B cell (primary cell): Measurements from ENCODE around the gene CAPZA1. TPM values are rescaled to one million over a fixed set of nuclear protein-coding genes. Genes with fewer than 3 reads are reported as not detected.

Source experiments
- ATAC-seq: fragments of 200-7000 bp; cut with Tn5 transposase; one replicate; pipeline ENCODE4 v1.10.0; 2021; ENCODE audit warnings: low read depth, mild to moderate bottlenecking, moderate number of reproducible peaks, moderate library complexity
- CTCF ChIA-PET: fragments of 350-600 bp; sonication (Branson Sonifier 250); formaldehyde crosslinking; loops from one replicate; lab custom pipeline; 2021; ENCODE audit warnings: antibody characterized with exemption, inconsistent platforms; lab: Charles Lee
- POLR2A ChIA-PET: fragments of 350-600 bp; sonication (Branson Sonifier 250); formaldehyde crosslinking; loops from one replicate; lab custom pipeline; 2021; ENCODE audit warnings: antibody characterized with exemption; lab: Charles Lee
- DNase-seq: peaks from one replicate; pipeline ENCODE4 v3.0.0; 2013
- H2AFZ ChIP-seq: 2 replicates; pipeline ENCODE4 v1.6.1; 2012; ENCODE audit warnings: mild to moderate bottlenecking, low read depth, low read length; ENCODE audit not compliant: insufficient read depth, poor library complexity, severe bottlenecking
- H3K27ac ChIP-seq, 2 donors: 1 replicate in 1 of 2; 2 replicates in 1 of 2; pipeline ENCODE4 v1.5.1; 2012 to 2013; ENCODE audit warnings: low read length in 2 of 2, mild to moderate bottlenecking in 2 of 2, moderate library complexity in 1 of 2
- H3K27me3 ChIP-seq, 4 experiments: fragments of 200-600 bp in 1 of 4; sonication (generic) in 1 of 4; replicated peaks in 1 of 4; 1 replicate in 2 of 4; 2 replicates in 2 of 4; pipeline versions ENCODE4 v1.6.1 to v1.7.0; 2013 to 2016; ENCODE audit warnings: low read length in 3 of 4, mild to moderate bottlenecking in 2 of 4, mixed read lengths in 1 of 4, moderate library complexity in 1 of 4; ENCODE audit not compliant: insufficient read depth in 4 of 4, control insufficient read depth in 3 of 4; ENCODE audit errors: control extremely low read depth in 1 of 4
- H3K36me3 ChIP-seq, 2 experiments: replicated peaks in 1 of 2; 1 replicate in 1 of 2; 2 replicates in 1 of 2; pipeline versions ENCODE4 v1.6.1 to v1.7.1; 2013; ENCODE audit warnings: low read length in 1 of 2; ENCODE audit not compliant: insufficient read depth in 2 of 2, control insufficient read depth in 1 of 2; ENCODE audit errors: control extremely low read depth in 1 of 2, extremely low read depth in 1 of 2
- H3K4me1 ChIP-seq, 2 donors: fragments of 200-600 bp in 1 of 2; sonication (generic) in 1 of 2; 1 replicate in 1 of 2; 2 replicates in 1 of 2; pipeline versions ENCODE4 v1.5.1 to v1.6.1; 2013 to 2017; ENCODE audit warnings: low read length in 2 of 2; ENCODE audit not compliant: control insufficient read depth in 2 of 2, insufficient read depth in 2 of 2
- H3K4me2 ChIP-seq: replicated peaks from 2 replicates; pipeline ENCODE3; 2012; ENCODE audit warnings: mild to moderate bottlenecking, low read depth, low read length; ENCODE audit not compliant: poor library complexity, severe bottlenecking
- H3K4me3 ChIP-seq, 5 experiments: fragments of 200-600 bp in 1 of 5; sonication (generic) in 1 of 5; 1 replicate in 3 of 5; 2 replicates in 2 of 5; pipeline versions ENCODE4 v1.5.1 to v1.7.0; 2011 to 2016; ENCODE audit warnings: low read length in 4 of 5, mild to moderate bottlenecking in 4 of 5, low read depth in 2 of 5, control low read depth in 1 of 5, moderate library complexity in 1 of 5; ENCODE audit not compliant: insufficient read depth in 1 of 5; ENCODE audit errors: control extremely low read depth in 1 of 5, extremely low read depth in 1 of 5
- H3K79me2 ChIP-seq: fragments of 200-600 bp; sonication (generic); one replicate; pipeline ENCODE4 v1.6.0; 2016; ENCODE audit warnings: low read length; ENCODE audit not compliant: control insufficient read depth, insufficient read depth
- H3K9ac ChIP-seq: fragments of 200-600 bp; sonication (generic); 2 replicates; pipeline ENCODE4 v1.6.1; 2017; ENCODE audit warnings: mild to moderate bottlenecking, low read length, moderate library complexity
- H3K9me3 ChIP-seq, 3 donors: one replicate each; pipeline versions ENCODE4 v1.6.1 to v1.7.1; 2013; ENCODE audit warnings: low read length in 2 of 3; ENCODE audit not compliant: control insufficient read depth in 2 of 3, insufficient read depth in 1 of 3; ENCODE audit errors: control extremely low read depth in 1 of 3
- H4K20me1 ChIP-seq: 2 replicates; pipeline ENCODE4 v1.6.0; 2012; ENCODE audit warnings: mild to moderate bottlenecking, low read length; ENCODE audit not compliant: insufficient read depth, control insufficient read depth, poor library complexity, severe bottlenecking
- H3K27ac Mint-ChIP-seq: one replicate; pipeline ENCODE4 v1.8.0; 2021; ENCODE audit warnings: mixed read lengths
- H3K27me3 Mint-ChIP-seq: one replicate; pipeline ENCODE4 v1.8.0; 2021; ENCODE audit warnings: mixed read lengths
- H3K4me1 Mint-ChIP-seq: one replicate; pipeline ENCODE4 v1.8.0; 2021; ENCODE audit warnings: mixed read lengths
- H3K4me3 Mint-ChIP-seq: one replicate; pipeline ENCODE4 v1.8.0; 2021; ENCODE audit warnings: mixed read lengths
- H3K9me3 Mint-ChIP-seq: one replicate; pipeline ENCODE4 v1.8.0; 2022; ENCODE audit warnings: mixed read lengths; ENCODE audit not compliant: insufficient read depth
- EZH2 ChIP-seq: IDR thresholded peaks from 2 replicates; pipeline ENCODE4 v1.6.1; 2012; ENCODE audit warnings: borderline replicate concordance, low read depth, mild to moderate bottlenecking, moderate library complexity, low read length; ENCODE audit not compliant: insufficient read depth, poor library complexity, severe bottlenecking
- WGBS: methylation state at CpG from one replicate; pipeline ENCODE4 v1.1.5; 2013; ENCODE audit warnings: missing lambda C conversion rate; ENCODE audit not compliant: insufficient coverage; 5-methylcytosine and 5-hydroxymethylcytosine counted together
- intact Hi-C: fragments of 100-400 bp; cut with micrococcal nuclease; formaldehyde crosslinking; loops from one replicate; pipeline ENCODE4 v1.10.0; 2022
- polyA plus RNA-seq: library from polyadenylated mRNA; depleted of rRNA; stranded (reverse); fragments of >200 nt; gene quantifications from 2 replicates; pipeline ENCODE4 v1.2.3, GENCODE V29; 2012
- total RNA-seq, 2 donors: library from RNA; stranded (reverse); fragments of 120-200 nt in 1 of 2; gene quantifications; 1 replicate in 1 of 2; 2 replicates in 1 of 2; pipeline versions ENCODE4 v1.2.3 to v1.2.4, GENCODE V29; 2013 to 2022
- TF ChIP-seq, protein P1 (sequence below): fragments of 200-600 bp; IDR thresholded peaks from one replicate; pipeline ENCODE4 v1.8.0; 2022; ENCODE audit warnings: antibody characterized with exemption, mild to moderate bottlenecking

CAPZA1 gene
- total and polyA plus RNA-seq, 2 donors (not counting 1 experiment from before 2014, with no cell fraction given), result 52.2 to 172 TPM

DNA sequence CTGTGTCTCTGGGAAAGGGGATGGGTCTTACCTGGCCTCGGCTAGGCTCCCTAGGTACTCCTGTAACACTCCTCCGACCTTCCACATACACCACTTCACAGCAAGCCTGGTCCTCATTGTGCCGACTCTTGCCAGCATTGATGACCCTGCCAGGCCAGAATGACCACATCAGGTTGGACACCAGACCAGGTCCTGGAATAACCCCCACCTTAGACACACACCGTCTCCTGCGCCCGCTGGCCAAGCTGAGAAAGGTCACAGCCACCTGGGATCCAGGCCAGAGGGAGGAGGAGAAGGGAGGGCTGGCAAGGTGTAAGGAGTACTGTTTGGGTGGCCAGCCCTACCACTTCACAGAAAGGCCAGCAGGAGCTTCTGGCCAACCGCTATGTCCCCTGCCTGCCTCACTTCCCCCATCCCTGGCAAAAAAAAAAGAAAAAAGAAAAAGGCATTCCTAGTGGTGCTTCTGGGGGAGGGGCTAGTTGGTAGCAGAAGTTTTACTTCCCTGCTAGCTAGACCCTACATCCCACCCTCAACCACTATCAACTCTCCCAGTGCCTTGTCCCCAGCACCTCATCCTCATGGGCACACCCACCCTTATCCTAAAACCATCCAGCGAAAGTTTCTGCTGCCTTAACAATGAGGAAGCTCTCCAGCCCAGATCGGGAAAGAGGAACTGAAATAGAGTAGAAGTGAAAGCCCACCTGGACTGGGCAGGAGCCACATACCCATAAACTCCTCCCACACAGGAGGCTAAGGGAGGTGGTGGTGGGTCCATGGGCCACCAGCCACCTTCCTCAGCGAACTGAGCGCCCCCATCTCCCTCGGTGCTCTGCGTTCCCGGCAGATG, 94.1 kb downstream of the CAPZA1 start:
- WGBS, result 17% methylated on average over 6 of the region's 14 CpGs
- Histone ChIP-seq H3K4me2 (peak overlapping the region; percentile 100), H3K27ac (peak overlapping the region in 1 of 2 donors; percentile 21), H3K27me3 (peaks cover 0 to 2% (median 0%) of the 10 kb centered on the region in 4 experiments), H4K20me1 (no peaks in the 10 kb centered on the region), H3K9ac (peak overlapping the region; percentile 74), H3K36me3 (no peaks in the 10 kb centered on the region), H2AFZ (peak overlapping the region; percentile 74), H3K4me1 (peaks cover 20 to 42% of the 10 kb centered on the region in 2 donors), H3K9me3 (no peaks in the 10 kb centered on the region), H3K4me3 (peak overlapping the region; percentile 16 to 82 (median 69)), H3K79me2 (no peaks in the 10 kb centered on the region)
- peak overlapping the region; percentile 62 for H3K27ac Mint-ChIP-seq
- H3K4me3 Mint-ChIP-seq, result peak overlapping the region; percentile 87
- H3K27me3 Mint-ChIP-seq, result peaks cover 3% of the 10 kb centered on the region
- POLR2A ChIA-PET, result interaction anchor here (0.7 to 0.9 kb wide), 2 partner anchors 11 to 205 kb away, joined by 3 to 4 read pairs; no protein-coding TSS in a partner anchor
- no peaks in the 10 kb centered on the region for H3K9me3 Mint-ChIP-seq
- H3K4me1 Mint-ChIP-seq, result peaks cover 23% of the 10 kb centered on the region
- peak; percentile 86 for DNase-seq
- intact Hi-C loops, result loop anchor here (2.0 to 10.0 kb wide), 8 partner anchors 13 to 2001 kb away; partner anchors contain the start of genes AP4B1, CAPZA1, DCLRE1B and LRIG2
- ATAC-seq, result peak; percentile 26
- no peak for TF ChIP-seq EZH2
- TF ChIP-seq, protein P1, sequence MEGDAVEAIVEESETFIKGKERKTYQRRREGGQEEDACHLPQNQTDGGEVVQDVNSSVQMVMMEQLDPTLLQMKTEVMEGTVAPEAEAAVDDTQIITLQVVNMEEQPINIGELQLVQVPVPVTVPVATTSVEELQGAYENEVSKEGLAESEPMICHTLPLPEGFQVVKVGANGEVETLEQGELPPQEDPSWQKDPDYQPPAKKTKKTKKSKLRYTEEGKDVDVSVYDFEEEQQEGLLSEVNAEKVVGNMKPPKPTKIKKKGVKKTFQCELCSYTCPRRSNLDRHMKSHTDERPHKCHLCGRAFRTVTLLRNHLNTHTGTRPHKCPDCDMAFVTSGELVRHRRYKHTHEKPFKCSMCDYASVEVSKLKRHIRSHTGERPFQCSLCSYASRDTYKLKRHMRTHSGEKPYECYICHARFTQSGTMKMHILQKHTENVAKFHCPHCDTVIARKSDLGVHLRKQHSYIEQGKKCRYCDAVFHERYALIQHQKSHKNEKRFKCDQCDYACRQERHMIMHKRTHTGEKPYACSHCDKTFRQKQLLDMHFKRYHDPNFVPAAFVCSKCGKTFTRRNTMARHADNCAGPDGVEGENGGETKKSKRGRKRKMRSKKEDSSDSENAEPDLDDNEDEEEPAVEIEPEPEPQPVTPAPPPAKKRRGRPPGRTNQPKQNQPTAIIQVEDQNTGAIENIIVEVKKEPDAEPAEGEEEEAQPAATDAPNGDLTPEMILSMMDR, result no peak
- CTCF ChIA-PET, result interaction anchor here (0.8 to 9.7 kb wide), 8 partner anchors 9 to 360 kb away, joined by 3 to 109 read pairs (median 30); partner anchors contain the start of genes LRIG2 and MOV10
